H7 (cell line): ENCODE results near the gene HIPK4. TPM values are rescaled to one million over a fixed set of nuclear protein-coding genes. Genes with fewer than 3 reads are reported as not detected.
A peak's percentile ranks its signal among the peaks of the same experiment; 100 is the strongest.
"Not testable (repeated sequence)": the region's sequence is repeated elsewhere in the genome, so short reads cannot be mapped to it uniquely, and the experiment has no call there.

Experiments
- DNase-seq: peaks from one replicate; pipeline ENCODE4 v3.0.0; 2012
- H3K27me3 ChIP-seq: 2 replicates; pipeline ENCODE4 v1.6.0; 2011; ENCODE audit warnings: mild to moderate bottlenecking, low read length; ENCODE audit not compliant: control insufficient read depth, insufficient read depth
- H3K36me3 ChIP-seq: replicated peaks from 2 replicates; pipeline ENCODE4 v1.5.1; 2011; ENCODE audit warnings: low read length; ENCODE audit not compliant: control insufficient read depth, insufficient read depth
- H3K4me3 ChIP-seq: 2 replicates; pipeline ENCODE4 v1.5.1; 2011; ENCODE audit warnings: low read depth, mild to moderate bottlenecking, control low read depth, low read length, moderate library complexity; ENCODE audit not compliant: insufficient read depth
- total RNA-seq: library from RNA; depleted of rRNA; stranded (reverse); fragments of >200 nt; shearing (Covaris generic); gene quantifications from 2 replicates; pipeline ENCODE4 v1.2.3, GENCODE V29; 2014; rRNA removed

The HIPK4 gene
- total RNA-seq = 0.15 and 0.24 TPM in 2 replicates

DNA sequence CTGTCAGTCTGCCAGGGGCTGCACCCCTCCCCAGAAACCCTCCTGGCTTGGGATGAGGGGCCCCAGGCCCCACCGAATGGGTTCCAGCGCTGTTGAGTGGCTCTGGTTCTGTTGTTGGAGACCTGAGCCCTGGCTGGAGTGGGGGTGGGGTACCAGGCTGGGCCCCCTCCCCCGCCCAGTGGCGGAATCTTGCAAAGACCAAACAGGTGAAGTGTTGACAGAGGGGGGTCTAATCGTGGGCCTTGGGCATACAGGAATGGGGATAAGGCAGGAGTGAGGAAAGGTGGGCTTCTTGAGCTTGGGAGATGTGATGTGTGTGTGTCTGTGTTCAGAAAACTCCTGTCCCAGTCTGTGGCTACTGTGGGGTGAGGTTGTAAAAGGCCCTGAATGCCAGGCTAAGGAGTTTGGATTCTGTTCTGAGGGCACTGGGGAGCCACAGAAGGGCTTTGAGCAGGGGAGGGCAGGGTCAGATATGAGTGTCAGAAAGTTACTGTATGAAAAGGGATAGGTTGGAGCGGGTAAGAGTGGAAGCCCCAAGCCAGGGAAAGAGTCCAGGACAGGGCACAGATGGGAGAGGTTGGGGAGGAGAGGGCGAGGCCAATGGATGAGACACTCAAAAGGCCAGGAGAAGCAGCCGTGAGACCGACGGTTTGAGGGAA, at the start of gene HIPK4:
Gene HIPK4, minus strand, starts transcription at position 98 of the 659 bp plus-strand sequence. CDS start 279 bp downstream, outside the sequence.
- no peak within 1 kb of the TSS for H3K4me3 ChIP-seq
- no peaks in the 10 kb centered on the region for H3K36me3 ChIP-seq
- no peaks in the 10 kb centered on the region for H3K27me3 ChIP-seq
- DNase-seq = peak; percentile 76

DNA sequence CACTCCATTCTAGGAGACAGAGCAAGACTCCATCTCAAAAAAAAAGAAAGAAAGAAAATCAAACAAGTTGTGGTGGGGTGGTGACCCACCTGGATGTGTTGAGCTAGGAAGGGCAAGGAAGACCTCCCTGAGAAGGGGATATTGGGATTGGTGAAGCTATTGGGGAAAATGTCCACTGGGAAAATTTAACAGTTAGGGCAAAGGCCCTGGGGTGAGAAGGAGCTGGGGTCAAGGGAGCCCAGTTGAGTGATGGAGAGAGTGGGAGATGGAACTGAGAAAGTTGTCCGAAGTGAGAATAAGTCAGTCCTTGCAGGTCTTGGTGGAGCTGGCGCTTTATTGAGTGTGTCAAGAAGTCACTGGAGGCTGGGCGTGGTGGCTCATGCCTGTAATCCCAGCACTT, 48.3 kb upstream of the HIPK4 start:
- Histone ChIP-seq H3K4me3 (no peak overlapping the region), H3K36me3 (peaks cover 11% of the 10 kb centered on the region), H3K27me3 (no peaks in the 10 kb centered on the region)
- DNase-seq = peak; percentile 4

GRCh38 chr19:40433391-40434216, 43.6 kb upstream of the HIPK4 start:
- H3K36me3 ChIP-seq = no peaks in the 10 kb centered on the region
- peak overlapping the region; percentile 36 for H3K4me3 ChIP-seq
- no peaks in the 10 kb centered on the region for H3K27me3 ChIP-seq
- peak; percentile 97 for DNase-seq

GRCh38 chr19:40432760-40433159, 42.8 kb upstream of the HIPK4 start:
- peak; percentile 5 for DNase-seq
- not testable (repeated sequence) for H3K36me3 ChIP-seq, H3K27me3 ChIP-seq, H3K4me3 ChIP-seq

- Histone ChIP-seq H3K27me3 (no peaks in the 10 kb centered on the region), H3K4me3 (no peak overlapping the region), H3K36me3 (no peaks in the 10 kb centered on the region)
- no peak for DNase-seq
These were observed 41.7 kb upstream of the HIPK4 start for GRCh38 chr19:40431698-40432097.

DNA sequence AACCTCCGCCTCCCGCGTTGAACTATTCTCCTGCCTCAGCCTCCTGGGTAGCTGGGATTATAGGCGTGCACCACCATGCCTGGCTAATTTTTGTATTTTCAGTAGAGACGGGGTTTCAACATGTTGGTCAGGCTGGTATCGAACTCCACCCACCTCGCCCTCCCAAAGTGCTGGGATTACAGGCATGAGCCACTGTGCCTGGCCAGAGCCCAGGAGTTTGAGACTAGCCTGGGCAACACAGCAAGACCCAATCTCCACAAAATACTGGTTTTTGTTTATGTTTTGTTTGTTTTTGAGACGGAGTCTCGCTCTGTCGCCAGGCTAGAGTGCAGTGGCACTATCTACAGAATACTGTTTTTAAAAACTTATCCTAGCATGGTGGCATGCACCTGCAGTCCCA, 40.3 kb upstream of the HIPK4 start:
- not testable (repeated sequence) for DNase-seq, H3K27me3 ChIP-seq, H3K36me3 ChIP-seq, H3K4me3 ChIP-seq

DNA sequence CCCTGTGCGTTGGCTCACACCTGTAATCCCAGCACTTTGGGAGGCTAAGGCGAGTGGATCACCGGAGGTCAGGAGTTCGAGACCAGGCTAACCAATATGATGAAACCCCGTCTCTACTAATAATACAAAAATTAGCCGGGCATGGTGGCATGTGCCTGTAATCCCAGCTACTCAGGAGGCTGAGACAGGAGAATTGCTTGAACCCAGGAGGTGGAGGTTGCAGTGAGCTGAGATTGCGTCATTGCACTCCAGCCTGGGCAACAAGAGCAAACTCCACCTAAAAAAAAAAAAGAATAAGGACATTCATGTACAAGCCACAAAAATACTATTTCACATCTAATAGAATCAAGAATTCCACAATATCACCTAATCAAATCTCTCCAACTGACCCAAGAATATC, 38.2 kb upstream of the HIPK4 start:
- not testable (repeated sequence) for H3K36me3 ChIP-seq, DNase-seq, H3K4me3 ChIP-seq, H3K27me3 ChIP-seq

DNA sequence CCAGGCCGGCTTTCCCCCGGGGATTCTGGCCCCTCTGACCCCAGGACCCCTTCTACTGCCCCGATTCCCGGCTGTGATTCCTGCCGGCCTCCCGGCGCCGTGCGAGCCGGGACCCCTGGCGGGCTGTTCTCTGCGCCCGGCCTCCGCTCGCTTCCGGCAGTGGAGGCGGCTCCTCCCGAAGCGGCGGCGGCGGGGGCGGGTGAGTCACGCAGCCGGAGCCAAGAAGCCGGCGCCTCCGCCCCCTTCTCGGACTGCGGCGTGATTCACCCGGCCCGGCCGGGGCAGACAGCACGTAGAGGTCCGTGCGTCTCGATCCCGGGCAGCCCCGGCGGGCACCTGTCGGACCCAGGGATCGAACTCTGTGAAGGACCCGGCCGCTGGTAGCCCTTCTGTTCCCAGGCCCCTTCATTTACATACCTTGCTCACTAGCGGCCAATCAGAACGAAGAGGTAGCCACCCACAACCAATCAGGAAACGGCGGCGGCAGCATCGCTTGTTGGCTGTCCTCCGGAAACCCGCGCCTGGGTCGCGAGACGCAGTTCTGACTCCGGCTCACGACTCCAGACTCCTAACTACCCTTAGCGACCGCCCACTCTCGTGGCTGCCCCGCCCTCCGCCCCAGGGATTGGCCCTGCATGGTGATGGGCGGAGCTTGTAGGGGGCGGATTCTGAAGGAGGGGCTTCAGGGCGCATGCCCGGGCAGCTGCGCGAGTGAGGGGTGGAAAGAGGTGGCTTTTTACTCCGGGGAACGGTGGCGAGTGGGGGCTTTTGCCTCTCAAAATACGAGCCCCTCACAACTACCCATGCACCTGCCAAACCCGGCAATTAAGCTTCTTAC, 35.7 kb upstream of the HIPK4 start, which contains the start of gene SERTAD1:
Gene SERTAD1, minus strand, starts transcription at position 543 of the 838 bp plus-strand sequence. CDS start 2,446 bp downstream, outside the sequence.
- Histone ChIP-seq H3K27me3 (no peaks in the 10 kb centered on the region), H3K4me3 (peak within 1 kb of the TSS; percentile 77), H3K36me3 (no peaks in the 10 kb centered on the region)
- DNase-seq = peak; percentile 99

DNA sequence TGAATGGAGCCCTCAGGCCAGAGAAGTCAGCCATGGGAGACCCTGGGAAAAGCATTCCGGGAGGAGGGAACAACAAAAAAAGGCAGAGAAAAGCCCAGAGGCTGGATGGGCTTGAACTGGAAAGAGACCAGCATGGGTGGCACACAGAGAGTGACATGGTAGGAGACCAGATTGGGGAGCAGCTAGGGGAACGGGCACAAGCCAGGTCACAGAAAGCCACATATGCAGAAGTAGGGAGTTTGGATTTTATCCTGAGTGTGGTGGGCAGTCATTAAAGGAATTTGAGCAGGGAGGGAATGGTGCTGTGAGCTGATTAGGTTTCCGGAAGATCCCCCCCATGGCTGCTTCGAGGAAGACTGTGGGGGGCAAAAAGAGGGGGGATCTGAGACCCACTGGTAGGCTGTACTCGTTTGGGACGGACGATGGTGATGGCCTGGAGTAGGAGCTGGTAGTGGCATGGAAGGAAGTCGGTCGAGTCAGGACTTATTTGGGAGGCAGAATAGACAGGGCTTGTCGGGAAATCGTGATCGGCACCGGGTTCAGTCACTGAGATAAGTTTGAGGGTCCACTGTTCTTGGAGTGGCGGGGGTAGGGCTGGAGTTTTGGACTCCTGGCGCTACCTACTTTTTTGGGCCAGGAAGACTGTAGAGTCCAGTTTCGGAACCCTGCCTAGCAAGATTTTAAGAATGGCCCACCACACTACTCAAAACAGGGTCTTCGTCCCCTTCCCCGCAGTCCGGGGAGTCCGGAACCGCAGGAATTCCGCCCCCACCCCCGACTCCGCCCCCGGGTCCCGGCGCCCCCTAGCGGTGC, 34.9 kb upstream of the HIPK4 start:
- Histone ChIP-seq H3K4me3 (peak overlapping the region; percentile 77), H3K27me3 (no peaks in the 10 kb centered on the region), H3K36me3 (no peaks in the 10 kb centered on the region)
- no peak for DNase-seq

DNA sequence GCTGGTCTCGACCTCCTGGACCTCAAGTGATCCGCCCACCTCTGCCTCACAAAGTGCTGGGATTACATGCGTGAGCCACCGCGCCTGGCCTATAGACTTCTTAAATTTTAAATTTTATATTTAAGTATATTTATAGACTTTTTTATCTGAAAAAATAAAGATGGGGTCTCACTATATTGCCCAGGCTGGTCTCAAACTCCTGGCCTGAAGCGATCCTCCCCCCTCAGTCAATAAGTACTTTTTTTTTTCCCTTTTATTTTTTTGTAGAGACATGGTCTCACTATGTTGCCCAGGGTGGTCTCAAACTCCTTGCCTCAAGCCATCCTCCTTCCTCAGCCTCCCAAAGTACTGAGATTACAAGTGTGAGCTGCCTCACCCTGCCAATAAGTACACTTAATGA, 34.0 kb upstream of the HIPK4 start:
- no peaks in the 10 kb centered on the region for H3K27me3 ChIP-seq
- H3K4me3 ChIP-seq = no peak overlapping the region
- no peaks in the 10 kb centered on the region for H3K36me3 ChIP-seq
- DNase-seq = no peak

GRCh38 chr19:40422748-40423566, 33.0 kb upstream of the HIPK4 start:
- Histone ChIP-seq H3K27me3 (no peaks in the 10 kb centered on the region), H3K4me3 (no peak overlapping the region), H3K36me3 (no peaks in the 10 kb centered on the region)
- DNase-seq = peak; percentile 25

DNA sequence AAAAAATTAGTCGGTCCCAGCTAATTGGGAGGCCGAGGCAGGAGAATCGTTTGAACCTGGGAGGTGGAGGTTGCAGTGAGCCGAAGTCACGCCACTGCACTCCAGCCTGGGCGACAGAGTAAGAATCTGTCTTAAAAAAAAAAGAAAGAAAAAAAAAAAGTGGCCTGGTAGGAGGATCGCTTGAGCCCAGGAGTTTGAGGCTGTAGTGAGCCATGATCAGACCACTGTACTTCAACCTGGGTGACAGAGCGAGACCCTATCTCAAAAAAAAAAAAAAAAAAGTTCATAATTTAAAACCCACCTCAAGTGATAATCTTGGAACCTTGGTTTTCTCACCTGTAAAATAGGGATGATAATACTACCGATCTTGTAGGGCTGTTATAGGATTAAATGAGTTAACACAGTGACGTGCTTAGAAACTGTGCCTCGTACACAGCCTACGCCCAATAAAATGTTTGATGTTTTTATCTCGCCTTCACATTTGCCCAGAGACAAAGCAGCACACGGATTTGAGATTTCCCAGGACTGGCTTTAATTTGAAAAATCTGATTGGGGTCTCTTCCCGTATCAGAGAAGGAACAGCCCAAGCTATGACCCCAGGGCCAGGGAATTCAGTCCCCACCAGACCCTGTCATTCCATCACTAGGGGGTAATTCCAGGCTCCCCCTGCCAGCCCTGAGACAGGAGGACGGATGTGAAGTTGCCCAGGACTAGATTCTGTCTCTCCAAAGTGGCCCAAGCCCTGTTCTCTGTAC, 32.2 kb upstream of the HIPK4 start:
- Histone ChIP-seq H3K36me3 (no peaks in the 10 kb centered on the region), H3K27me3 (no peaks in the 10 kb centered on the region), H3K4me3 (no peak overlapping the region)
- peak; percentile 17 for DNase-seq
